ENCODE results near the gene LEPR.

LEPR gene

GRCh38 chr1:65467536-65467935 lies 47.1 kb downstream of the LEPR start:
- no peak for DNase-seq (ENCODE audit: low spot score)
- in situ Hi-C loops (cut with MboI; ENCODE audit: low pct_unique_long_range_greater_than_20kb, low sequenced_read_pairs, unreplicated experiment): no loop called here
- no peak for TF ChIP-seq CTCF (IDR thresholded peaks at IDR 0.05; ENCODE audit: extremely low read depth, insufficient read depth, missing control alignments)

GRCh38 chr1:65469126-65469888 lies 48.8 kb downstream of the LEPR start:
- in situ Hi-C loops (cut with MboI; ENCODE audit: low pct_unique_long_range_greater_than_20kb, low sequenced_read_pairs, unreplicated experiment): no loop called here
- no peak for DNase-seq (ENCODE audit: low spot score)
- TF ChIP-seq CTCF (IDR thresholded peaks at IDR 0.05; ENCODE audit: extremely low read depth, insufficient read depth, missing control alignments): no peak

- no peak for TF ChIP-seq CTCF (IDR thresholded peaks at IDR 0.05; ENCODE audit: extremely low read depth, insufficient read depth, missing control alignments)
- in situ Hi-C loops (cut with MboI; ENCODE audit: low pct_unique_long_range_greater_than_20kb, low sequenced_read_pairs, unreplicated experiment): no loop called here
- DNase-seq (ENCODE audit: low spot score): no peak
Observed at GRCh38 chr1:65469889-65470340, 49.4 kb downstream of the LEPR start.

Data from GM13977 (cell line).